Measurements from ENCODE around the gene RGMB.

The RGMB gene

GRCh38 chr5:98786191-98786853 lies 12.9 kb downstream of the RGMB start:
- DNase-seq, result no peak

GRCh38 chr5:98787131-98787719 lies 13.8 kb downstream of the RGMB start:
- DNase-seq, result no peak

GRCh38 chr5:98789029-98789428 lies 15.6 kb downstream of the RGMB start:
- no peak for DNase-seq

GRCh38 chr5:98791001-98791519 lies 17.6 kb downstream of the RGMB start:
- no peak for DNase-seq

- no peak for DNase-seq
Observed at GRCh38 chr5:98791898-98792580, 18.6 kb downstream of the RGMB start.

- DNase-seq, result no peak
Observed at GRCh38 chr5:98793223-98793622, 19.8 kb downstream of the RGMB start.

- no peak for DNase-seq
Observed at GRCh38 chr5:98794001-98794400, 20.5 kb downstream of the RGMB start.

- no peak for DNase-seq
Observed at GRCh38 chr5:98794414-98795080, 21.1 kb downstream of the RGMB start.

GRCh38 chr5:98795243-98795642 lies 21.8 kb downstream of the RGMB start:
- DNase-seq, result no peak

GRCh38 chr5:98796197-98796972 lies 22.9 kb downstream of the RGMB start:
- DNase-seq, result peak; percentile 26

- no peak for DNase-seq
Observed at GRCh38 chr5:98798371-98798770, 24.9 kb downstream of the RGMB start.

- no peak for DNase-seq
Observed at GRCh38 chr5:98798847-98799246, 25.4 kb downstream of the RGMB start.

- DNase-seq, result no peak
Observed at GRCh38 chr5:98804066-98804465, 30.6 kb downstream of the RGMB start.

GRCh38 chr5:98805070-98805469 lies 31.6 kb downstream of the RGMB start:
- no peak for DNase-seq

GRCh38 chr5:98807806-98808205 lies 34.3 kb downstream of the RGMB start:
- DNase-seq, result no peak

- DNase-seq, result no peak
Observed at GRCh38 chr5:98810206-98810605, 36.7 kb downstream of the RGMB start.

GRCh38 chr5:98813755-98814154 lies 40.3 kb downstream of the RGMB start:
- no peak for DNase-seq

- DNase-seq, result no peak
Observed at GRCh38 chr5:98816582-98817222, 43.2 kb downstream of the RGMB start.

GRCh38 chr5:98825582-98826375 lies 52.3 kb downstream of the RGMB start:
- no peak for DNase-seq

- DNase-seq, result no peak
Observed at GRCh38 chr5:98827161-98827560, 53.7 kb downstream of the RGMB start.

GRCh38 chr5:98827588-98828284 lies 54.3 kb downstream of the RGMB start:
- no peak for DNase-seq
